Measurements from ENCODE around the gene TIA1. TPM values are rescaled to one million over a fixed set of nuclear protein-coding genes. Genes with fewer than 3 reads are reported as not detected.

The TIA1 gene
- total RNA-seq, 1 donor from 2014 or later = 534 TPM

GRCh38 chr2:70250434-70250833 lies 2.0 kb upstream of the TIA1 start:
- no peaks in the 10 kb centered on the region for H3K27me3 Mint-ChIP-seq
- H3K36me3 Mint-ChIP-seq (ENCODE audit: insufficient read depth) = peaks cover 8% of the 10 kb centered on the region
- H3K9me3 Mint-ChIP-seq (ENCODE audit: low read depth) = no peaks in the 10 kb centered on the region
- H3K27ac Mint-ChIP-seq = peak overlapping the region; percentile 16
- DNase-seq (ENCODE audit: low spot score, unreplicated experiment) = no peak
- TF ChIP-seq CTCF (IDR thresholded peaks at IDR 0.05; ENCODE audit: unreplicated experiment) = no peak
- H3K4me1 Mint-ChIP-seq (ENCODE audit: low read depth) = peaks cover 10% of the 10 kb centered on the region
- H3K4me3 Mint-ChIP-seq (ENCODE audit: low read depth) = no peak overlapping the region

GRCh38 chr2:70247364-70248180 lies 856 bp downstream of the TIA1 start:
- TF ChIP-seq CTCF (IDR thresholded peaks at IDR 0.05; ENCODE audit: unreplicated experiment) = no peak
- Mint-ChIP-seq H3K27ac (peak overlapping the region; percentile 100), H3K9me3 (ENCODE audit: low read depth) (no peaks in the 10 kb centered on the region), H3K4me1 (ENCODE audit: low read depth) (peaks cover 28% of the 10 kb centered on the region), H3K27me3 (no peaks in the 10 kb centered on the region), H3K4me3 (ENCODE audit: low read depth) (peak overlapping the region; percentile 92), H3K36me3 (ENCODE audit: insufficient read depth) (peaks cover 17% of the 10 kb centered on the region)
- no peak for DNase-seq (ENCODE audit: low spot score, unreplicated experiment)

GRCh38 chr2:70243806-70244584 lies 4.4 kb downstream of the TIA1 start:
- no peak for DNase-seq (ENCODE audit: low spot score, unreplicated experiment)
- Mint-ChIP-seq H3K27me3 (no peaks in the 10 kb centered on the region), H3K4me3 (ENCODE audit: low read depth) (peak overlapping the region; percentile 49), H3K27ac (peak overlapping the region; percentile 68), H3K4me1 (ENCODE audit: low read depth) (peaks cover 31% of the 10 kb centered on the region), H3K9me3 (ENCODE audit: low read depth) (no peaks in the 10 kb centered on the region), H3K36me3 (ENCODE audit: insufficient read depth) (peaks cover 29% of the 10 kb centered on the region)
- no peak for TF ChIP-seq CTCF (IDR thresholded peaks at IDR 0.05; ENCODE audit: unreplicated experiment)

- TF ChIP-seq CTCF (IDR thresholded peaks at IDR 0.05; ENCODE audit: unreplicated experiment) = no peak
- no peaks in the 10 kb centered on the region for H3K9me3 Mint-ChIP-seq (ENCODE audit: low read depth)
- no peaks in the 10 kb centered on the region for H3K27me3 Mint-ChIP-seq
- DNase-seq (ENCODE audit: low spot score, unreplicated experiment) = no peak
- no peak overlapping the region for H3K4me3 Mint-ChIP-seq (ENCODE audit: low read depth)
- H3K27ac Mint-ChIP-seq = peak overlapping the region; percentile 71
- H3K36me3 Mint-ChIP-seq (ENCODE audit: insufficient read depth) = peaks cover 30% of the 10 kb centered on the region
- peaks cover 30% of the 10 kb centered on the region for H3K4me1 Mint-ChIP-seq (ENCODE audit: low read depth)
Measured at GRCh38 chr2:70242552-70242951, 5.9 kb downstream of the TIA1 start.

GRCh38 chr2:70241340-70241739 lies 7.1 kb downstream of the TIA1 start:
- TF ChIP-seq CTCF (IDR thresholded peaks at IDR 0.05; ENCODE audit: unreplicated experiment) = no peak
- H3K4me3 Mint-ChIP-seq (ENCODE audit: low read depth) = no peak overlapping the region
- no peak overlapping the region for H3K27ac Mint-ChIP-seq

More at GRCh38 chr2:70241340-70241739, 7.1 kb downstream of the TIA1 start:
- Mint-ChIP-seq H3K9me3 (ENCODE audit: low read depth) (no peaks in the 10 kb centered on the region), H3K36me3 (ENCODE audit: insufficient read depth) (peaks cover 28% of the 10 kb centered on the region), H3K4me1 (ENCODE audit: low read depth) (peaks cover 27% of the 10 kb centered on the region), H3K27me3 (no peaks in the 10 kb centered on the region)
- no peak for DNase-seq (ENCODE audit: low spot score, unreplicated experiment)

All from progenitor cell of endocrine pancreas (in vitro differentiated cells).